ENCODE data around the gene TMEM132C.
"Not testable (repeated sequence)": the region's sequence is repeated elsewhere in the genome, so short reads cannot be mapped to it uniquely, and the experiment has no call there.

Gene TMEM132C

DNA sequence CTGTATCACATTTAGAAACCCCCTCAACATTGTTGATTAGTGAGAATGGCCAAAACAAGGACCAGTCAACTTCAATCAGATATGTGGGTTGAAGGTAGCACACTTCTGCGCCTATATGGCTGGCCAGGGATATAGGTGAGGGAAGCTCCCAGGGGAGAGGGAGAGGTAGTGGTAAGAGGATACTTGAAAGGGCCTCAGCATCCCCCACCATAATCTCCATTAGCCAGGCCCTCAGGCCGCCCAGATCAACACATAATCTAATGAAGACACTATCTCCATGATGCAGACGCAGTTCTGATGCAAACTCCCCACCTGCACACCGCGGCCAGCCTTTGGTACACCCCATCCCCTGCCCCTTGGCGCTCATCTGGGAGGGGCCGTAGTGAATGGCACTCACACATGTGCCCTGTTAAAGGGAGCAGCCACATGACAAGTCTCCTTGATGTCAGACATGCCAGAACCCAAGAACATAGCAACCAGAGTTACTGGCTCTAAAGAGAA, 158.0 kb downstream of the TMEM132C start:
- no peak for DNase-seq

DNA sequence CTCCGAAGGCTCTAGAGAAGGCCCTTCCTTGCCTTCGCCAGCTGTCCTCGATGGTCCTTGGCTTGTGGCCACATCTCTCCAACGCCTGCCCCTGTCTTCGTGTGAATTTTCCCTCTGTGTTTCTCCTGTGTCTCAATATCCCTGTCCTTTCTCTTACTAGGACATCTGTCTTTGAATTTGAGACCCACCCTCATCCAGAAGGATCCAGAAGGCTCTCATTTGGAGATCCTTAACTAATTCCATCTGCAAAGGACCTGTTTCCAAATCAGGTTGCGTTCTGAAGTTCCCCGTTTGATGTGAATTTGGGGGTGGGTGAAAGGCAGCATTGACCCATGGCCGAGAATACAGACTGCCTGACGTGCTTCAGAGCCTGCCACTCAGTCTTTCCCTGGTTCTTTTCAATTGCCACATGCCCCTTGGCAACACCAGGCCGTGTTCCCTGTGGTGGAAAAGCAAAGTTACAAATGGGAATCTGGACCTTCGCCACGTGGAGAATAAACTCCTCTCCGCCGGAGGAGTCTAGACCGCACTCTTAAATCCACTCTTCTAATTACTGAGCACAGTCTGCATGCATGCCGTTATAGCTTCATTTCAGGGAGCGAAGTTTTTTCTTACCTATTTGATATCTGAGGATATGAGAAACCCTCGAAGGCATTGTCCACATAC, 158.8 kb downstream of the TMEM132C start:
- DNase-seq, result no peak

DNA sequence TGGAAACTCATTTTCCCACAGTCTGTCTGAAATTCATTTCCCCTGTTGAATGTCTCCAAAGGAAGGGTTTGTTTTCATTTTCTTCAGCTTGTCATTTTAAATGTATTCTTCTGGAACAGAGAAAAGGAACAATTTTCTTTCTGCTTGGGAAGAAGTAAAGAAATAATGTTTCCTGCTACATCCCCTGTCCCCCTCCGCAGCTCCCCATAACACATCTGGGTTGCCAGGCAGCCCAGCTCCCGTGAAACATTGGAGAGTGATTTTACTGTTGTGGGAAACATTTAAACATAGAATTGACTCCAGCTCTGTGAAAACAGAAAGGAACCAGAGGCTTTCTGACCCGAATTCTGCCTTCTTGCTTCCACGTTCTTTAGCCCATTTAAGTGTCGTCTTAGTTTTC, 159.5 kb downstream of the TMEM132C start:
- DNase-seq, result no peak

DNA sequence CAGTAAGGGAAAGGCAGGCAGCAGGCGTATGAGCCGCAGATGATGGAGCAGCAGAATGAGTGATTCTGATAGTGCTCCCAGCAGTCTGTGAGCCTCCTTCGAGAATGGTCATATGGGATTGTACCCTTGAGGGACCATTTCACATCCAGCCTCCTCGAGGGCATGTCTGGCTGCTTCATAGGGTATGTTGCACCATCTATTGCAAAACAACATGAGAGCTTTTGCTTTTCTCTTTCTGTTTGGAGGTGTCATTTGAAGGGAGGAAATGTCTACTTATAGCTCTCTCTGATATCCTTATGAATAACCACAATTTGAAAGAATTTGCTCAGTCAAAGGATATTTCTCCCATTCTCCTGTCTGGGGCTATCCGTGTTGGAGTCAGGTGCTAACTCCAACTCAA, 172.8 kb downstream of the TMEM132C start:
- DNase-seq, result no peak

DNA sequence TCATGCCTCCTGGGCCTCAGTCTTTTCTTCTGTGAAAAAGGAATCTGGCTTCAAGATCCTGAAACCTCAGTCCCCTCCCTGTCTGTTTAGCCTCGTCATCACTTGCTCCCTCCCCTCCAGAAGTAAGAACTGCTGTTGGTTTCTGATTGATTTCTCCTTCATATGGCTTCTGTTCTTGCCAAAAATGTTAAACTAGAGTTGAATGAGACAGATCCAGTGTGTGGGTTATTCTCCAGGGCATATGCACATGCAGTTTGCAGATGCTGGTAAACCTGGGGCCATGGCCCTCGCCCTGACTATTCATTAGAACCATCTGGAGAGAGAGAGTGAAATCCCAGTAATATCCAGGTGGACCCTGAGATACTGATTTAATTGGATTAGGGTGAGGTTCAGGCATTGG, 175.1 kb downstream of the TMEM132C start:
- no peak for DNase-seq

DNA sequence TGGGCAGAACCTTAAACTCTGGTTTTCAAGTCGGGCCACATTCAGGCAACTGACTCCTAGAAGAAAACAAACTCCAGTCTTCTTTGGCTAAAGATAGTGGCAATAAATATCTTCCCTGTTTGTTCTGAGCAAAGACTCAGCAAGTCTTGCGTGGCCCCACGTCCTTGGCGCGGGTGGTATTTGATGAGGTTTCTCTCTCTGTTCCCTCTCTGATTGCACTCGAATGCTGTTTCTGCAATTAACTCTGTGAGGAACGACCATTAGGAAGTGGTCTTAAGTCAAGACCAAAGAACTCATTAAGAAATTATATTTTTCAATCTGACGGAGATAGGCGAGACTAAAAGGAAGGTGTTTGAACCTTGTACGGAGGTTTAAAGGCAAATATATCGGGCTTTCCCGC, 177.6 kb downstream of the TMEM132C start:
- no peak for DNase-seq

DNA sequence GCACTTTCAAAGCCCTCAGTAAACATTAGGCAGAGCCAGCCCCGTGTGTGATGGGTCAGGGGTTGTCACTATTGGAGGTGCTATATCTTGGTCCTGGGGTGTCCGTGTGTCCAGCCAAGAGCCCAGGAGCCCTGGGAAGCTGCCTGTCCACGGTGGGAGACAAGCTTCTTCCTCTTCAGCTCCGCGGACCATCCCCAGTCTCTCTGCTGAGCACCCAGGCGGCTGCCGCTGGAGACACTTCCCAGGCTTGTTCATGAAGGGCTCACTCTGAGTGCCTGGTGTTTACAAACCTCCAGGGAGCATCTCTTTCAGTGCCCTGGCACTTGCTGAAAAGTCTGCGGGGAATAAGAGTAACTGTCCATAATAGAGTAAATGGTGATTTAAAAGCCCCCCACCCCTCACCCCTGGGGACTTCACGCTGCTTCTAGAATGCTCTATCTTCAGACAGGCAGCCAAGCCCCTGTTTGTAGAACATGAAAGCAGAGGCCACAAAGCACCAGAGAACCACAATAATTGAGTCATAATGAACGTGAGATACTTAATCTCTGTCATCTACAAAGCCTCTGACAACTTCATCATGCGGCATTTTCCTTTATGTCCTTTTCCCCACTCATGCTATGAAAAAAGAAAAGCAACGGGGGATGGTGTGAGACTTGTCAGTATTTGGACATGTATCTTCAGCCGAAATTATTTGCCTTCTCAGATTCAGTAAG, 178.6 kb downstream of the TMEM132C start:
- DNase-seq, result no peak

DNA sequence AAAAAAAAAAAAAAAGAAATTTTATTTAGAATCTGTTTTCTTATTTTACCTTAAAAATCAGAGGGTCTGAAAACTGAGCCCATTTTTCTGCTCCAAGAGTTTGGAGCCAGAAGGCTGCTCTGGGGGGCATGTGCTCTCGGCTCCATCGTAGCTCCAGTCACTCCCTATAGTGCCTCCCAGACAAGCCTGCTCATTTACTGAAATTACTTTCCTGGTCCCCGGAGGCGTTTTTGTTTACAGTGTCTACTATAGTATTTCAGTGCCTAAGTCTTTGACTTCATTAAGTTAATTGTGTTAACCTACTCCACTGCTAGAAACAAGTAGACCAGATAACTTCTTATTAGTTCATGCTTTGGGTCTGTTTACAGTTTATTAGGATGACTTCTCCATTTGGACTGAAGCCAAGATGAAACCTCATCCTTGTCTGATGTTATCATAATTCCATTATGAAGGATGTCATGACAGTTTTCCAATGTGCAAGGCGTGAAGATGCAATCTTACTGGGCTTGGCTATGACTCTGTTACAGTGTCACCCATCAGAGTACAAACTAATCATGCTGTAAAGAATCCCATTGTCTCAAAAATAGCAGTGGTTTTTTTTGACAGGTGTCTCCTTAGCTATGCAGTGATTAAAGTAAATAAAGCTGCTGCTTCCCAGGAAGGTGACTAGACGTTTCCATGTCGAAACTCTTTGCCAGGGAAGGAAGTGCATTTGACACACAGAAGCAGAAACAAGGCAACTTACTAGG, 182.3 kb downstream of the TMEM132C start:
- DNase-seq, result no peak

DNA sequence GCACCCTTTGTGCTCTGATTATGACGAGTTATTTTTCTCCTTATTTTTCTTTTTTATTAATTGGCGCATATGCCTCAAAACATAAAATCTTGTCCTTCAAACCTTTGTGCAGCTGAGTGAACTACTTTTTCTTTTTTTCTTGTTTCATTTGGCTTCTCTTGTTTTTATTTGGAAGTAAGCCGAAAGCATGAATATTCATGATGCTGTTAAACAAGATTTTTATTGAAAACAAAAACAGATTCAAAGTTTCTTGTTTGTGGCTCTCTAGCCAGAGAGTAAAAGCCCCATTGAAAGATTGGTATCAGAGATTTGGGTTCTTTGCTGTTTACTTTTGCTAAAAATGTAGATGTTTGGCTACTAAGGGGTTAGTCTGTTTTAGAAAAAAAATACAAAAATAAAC, 183.8 kb downstream of the TMEM132C start:
- no peak for DNase-seq

DNA sequence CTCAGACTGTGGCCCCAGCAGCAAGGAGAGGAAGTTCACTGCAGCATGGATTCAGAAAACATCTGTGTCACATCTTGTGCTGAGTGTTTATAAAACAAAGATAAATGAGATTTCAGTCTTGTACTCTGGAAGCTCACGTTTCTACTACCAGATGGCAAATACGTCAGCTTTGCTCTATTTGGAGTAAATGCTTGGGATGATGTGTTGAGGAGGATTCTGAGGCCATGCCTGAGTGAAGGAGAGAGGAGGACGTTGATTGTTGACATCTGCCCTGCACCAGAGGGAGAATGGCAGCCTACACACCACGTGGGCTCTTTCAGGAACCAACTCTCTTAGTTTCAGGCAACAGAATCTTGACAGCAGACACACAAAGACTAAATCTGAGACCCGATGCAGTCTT, 188.9 kb downstream of the TMEM132C start:
- no peak for DNase-seq

DNA sequence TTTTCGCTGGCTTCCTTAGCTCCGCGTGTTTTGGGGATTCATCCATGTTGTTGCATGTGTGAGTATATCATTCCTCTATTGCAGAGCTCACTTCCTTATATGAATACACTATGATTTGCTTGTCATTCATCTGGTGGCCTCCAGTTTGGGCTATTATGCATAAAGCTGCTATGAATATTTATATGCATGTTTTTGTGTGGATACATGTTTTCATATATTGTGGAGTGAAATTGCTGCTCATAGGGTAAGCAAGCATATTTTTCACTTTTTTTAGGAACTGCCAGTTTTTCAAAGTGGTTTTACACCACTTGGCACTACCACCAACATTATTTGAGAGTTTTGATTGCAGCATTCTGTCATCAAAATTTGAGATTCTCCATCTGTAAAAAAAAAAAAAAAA, 190.0 kb downstream of the TMEM132C start:
- DNase-seq, result no peak

DNA sequence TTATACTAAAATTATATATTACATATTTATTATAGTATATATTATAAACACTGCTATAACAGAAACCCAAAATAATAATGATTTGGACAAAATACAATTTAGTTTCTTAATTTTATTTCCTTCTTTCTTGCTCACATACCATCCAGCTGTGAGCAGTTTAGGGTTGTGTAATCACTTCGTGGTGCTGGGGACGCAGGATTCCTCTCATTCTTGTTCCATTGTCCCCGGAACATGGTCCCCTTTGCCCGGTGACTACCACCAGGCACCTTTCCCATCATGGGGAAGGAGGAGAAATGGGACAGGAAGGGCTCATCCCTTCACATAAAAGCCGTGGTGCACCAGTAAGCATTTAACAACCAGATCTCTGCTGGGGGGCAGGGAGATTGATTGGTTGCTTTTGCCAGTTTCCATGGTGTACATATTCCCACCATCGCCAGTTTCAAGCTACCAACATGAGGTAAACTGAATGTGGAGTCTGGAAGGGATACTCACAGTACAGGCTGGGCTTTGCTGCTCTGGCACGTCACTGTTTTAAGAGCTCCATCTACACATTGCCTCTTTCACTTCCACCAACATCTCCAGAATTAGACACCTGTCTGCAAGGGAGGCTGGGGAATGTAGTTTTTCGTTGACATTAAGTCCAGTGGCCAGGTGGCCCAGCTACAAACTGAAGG, 191.5 kb downstream of the TMEM132C start:
- DNase-seq, result no peak

DNA sequence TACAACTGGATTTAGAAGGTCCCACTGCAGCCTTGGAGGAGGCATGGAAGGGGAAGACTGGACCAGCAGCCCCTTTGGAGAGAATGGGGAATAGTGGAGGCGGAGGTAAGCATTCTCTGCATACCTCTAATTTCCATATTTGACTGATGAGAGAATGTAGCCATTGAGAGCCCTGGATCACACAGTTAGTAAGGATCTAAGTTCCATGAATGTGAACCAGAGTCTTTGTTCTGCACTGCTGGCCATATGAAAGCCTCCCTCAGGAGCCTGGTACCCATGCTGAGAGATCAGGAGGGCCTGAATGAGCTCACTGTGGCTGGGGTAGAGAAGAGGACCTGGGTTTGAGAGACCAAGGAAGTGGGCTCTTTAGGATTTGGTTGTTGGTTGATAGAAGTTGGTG, 192.1 kb downstream of the TMEM132C start:
- no peak for DNase-seq

DNA sequence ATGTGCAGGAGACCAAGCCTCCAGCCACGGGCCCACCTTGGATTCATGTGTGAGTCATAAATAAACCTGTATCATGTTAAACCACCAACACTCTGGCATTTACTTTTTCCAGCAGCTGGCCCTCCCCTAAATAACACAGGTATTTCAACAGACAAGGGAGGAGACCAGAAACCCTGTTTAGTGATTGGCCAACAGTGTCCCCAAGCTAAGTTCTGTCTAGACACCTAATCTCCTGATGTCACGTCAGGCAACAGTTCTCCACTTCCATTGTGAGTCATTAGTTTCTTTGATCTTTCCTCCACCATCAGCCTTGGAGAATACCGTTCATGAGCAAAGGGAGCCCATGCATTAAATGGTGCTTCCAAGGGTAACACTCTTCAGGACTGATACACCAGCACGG, 196.9 kb downstream of the TMEM132C start:
- DNase-seq, result no peak

DNA sequence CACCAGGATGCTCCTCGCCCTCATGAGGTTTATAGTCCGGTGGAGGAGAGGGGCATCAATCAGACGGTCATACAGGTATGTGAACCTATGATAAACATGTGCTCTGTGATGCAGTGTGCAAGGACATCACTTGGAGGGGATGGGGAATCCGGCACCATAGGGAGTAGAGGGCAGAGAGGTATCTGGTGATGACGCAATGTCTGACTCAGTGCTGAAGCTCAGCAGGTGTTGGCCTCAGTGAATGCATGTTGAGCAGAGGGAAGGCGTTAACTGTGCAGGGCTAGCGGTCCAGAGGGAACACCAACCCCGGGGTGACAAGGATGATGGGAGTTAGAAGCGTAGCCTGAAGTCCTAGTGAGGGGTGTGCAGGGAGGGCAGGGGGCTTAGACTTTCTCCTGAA, 200.9 kb downstream of the TMEM132C start:
- DNase-seq, result no peak

DNA sequence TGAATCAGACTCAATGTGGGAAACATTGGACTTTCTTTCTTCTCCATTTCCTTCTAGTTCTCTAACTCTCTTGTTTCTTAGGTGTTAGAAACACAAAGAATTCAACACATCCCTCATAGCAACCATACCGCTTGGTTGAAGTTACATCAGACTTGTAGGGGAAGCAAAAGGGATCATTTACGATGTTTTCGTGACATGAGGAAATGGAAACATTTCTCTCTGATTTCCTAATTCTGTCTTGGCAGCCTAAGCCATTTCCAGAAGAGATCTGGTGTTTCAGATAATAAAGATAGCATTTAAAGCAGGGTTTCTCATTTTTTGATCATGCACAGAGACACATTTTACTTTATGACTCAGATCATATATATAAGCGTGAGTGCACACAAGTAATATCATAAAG, 202.0 kb downstream of the TMEM132C start:
- no peak for DNase-seq

DNA sequence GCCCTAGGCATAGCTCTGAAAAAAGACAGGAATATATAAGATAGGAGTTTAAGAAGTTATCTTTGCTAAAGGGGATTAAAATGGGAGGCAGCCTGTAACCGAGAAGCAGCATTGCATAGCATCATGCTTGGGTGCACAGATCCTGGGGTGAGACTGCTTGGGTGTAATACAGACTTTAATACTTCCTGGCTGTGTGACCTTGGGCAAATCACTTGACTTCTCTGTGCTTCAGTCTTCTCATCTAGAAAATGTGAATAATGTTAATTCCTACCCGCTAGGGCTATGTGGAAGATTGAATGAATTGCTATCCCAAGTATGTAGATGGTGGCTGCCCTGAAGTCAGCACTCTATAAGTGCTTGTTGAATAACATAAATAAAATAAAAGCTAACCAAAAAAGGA, 204.5 kb downstream of the TMEM132C start:
- no peak for DNase-seq

DNA sequence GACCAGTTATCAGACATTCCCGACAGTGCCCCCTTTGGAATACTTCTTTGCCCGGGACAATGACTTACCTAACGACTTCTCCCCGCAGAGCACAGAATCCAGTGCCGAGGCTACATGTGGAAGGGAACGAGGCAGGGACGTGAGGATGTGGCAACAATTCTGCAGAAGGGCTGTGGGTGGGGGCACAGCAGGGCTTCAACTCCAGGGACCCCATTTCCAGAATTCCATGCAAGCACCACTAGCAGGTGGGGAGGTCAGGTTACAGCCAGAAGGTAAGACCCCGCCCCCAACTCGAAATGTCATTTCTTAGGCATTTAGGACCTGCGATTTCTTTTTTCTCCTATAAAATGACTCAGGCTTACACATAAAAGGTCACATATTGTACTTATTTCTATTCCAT, 207.9 kb downstream of the TMEM132C start:
- DNase-seq, result no peak

DNA sequence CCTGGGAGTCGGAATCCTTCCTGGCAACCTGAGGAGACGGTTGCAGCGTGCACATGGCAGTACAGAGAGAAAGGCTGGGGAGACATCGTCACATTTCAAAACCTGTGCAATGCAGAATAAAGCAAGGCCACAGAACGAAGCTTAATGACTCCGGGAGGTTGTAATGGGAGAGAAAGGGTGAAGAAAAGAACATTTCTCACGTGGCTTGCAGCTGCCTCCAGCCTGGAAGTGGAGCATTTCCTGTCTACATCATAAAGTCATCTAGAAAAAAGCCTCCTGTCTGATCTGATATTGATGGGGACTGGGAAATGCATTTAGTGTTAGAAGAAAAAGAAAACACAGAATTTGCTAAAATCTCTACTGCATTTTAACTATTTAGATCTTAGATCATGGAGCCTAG, 209.3 kb downstream of the TMEM132C start:
- no peak for DNase-seq

DNA sequence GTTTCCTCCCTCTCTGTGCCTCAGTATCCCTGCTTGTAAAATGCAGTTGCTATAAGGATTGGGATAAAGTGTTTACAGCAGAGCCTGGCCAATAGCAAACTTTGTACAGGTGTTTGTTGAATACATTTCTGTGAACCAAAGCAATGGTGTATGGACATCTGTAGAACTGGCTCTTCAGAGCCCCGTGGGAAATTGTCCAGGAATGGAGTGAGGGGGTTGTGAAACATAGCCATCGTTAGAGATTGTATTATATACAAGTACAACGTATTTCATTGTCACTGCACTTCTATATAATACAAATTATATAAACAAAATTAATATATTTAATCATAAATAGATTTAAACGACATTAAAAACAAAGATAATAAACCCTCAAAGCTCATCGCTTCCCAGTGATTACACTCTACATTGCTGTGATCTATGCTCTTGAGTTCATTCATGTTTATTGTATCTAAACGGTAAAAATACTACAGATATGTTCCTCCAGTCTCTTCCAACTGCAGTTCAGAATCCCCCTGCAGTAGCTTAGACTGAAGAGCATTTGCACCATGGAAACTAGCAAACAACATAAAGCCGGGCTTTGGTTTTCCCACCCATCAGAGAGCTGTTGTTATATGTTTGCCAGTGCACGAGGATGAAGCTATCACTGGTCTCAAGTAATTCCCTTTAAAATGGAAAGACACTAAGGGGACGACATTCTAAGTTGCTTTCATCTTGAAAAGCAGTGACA, 216.7 kb downstream of the TMEM132C start:
- DNase-seq, result no peak

DNA sequence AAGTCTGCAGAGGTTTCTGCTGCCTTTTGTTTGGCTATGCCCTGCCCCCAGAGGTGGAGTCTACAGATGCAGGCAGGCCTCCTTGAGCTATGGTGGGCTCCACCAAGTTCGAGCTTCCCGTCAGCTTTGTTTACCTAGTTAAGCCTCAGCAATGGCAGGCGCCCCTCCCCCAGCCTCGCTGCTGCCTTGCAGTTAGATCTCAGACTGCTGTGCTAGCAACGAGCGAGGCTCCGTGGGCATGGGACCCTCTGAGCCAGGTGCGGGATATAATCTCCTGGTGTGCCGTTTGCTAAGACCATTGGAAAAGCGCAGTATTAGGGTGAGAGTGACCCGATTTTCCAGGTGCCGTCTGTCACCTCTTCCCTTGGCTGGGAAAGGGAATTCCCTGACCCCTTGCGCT, 230.4 kb downstream of the TMEM132C start:
- DNase-seq, result not testable (repeated sequence)

DNA sequence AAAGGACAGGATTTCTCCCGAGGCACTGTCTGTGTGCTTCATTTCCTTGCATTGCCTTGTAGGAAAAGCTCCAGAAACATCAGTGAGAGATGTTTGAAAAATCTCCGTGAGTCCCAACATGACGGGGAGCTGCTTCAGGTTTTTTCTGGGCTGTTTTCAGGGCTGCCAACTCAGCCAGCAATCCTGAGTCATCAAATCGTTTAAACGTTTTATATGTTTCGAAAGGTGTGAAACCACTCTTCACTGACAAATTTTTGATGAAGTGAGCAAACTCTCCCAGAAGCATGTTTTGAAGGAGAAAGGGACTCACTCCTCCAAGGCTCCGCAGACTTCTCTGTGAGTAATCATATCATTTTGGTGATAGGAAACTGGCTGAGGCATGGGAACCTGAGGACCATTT, 240.5 kb downstream of the TMEM132C start:
- DNase-seq, result no peak

DNA sequence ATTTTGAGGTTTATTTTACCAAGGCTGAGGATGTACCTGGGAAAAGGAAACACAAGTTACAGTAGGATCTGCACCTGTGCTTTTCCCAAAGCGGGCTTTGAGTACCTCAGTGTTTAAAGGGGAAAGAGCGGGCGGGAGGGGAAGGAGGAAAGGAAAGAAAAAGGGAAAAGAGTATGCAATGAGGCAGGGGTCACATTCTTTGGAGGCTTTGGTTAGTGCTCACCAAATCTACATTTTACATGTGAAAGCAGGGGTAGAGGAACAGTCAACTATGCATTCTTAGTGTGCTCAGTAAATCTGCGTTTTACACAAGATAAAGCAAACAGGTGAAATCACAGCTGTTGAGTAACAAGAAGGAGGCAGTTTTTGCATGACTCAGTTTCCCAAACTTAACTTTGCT, 242.2 kb downstream of the TMEM132C start:
- no peak for DNase-seq

Measured in amniotic stem cell (primary cell).